Omental fat pad (tissue), 4 donors: ENCODE results near the gene PRKG2. TPM values are rescaled to one million over a fixed set of nuclear protein-coding genes. Genes with fewer than 3 reads are reported as not detected.
A peak's percentile ranks its signal among the peaks of the same experiment; 100 is the strongest.

Experiments used
- ATAC-seq: fragments of 150-250 bp; one replicate; pipeline ENCODE4 v1.9.1; 2016; ENCODE audit warnings: mild to moderate bottlenecking, moderate library complexity; ENCODE audit not compliant: low FRiP score
- DNase-seq: peaks from one replicate; pipeline ENCODE4 v3.0.0-alpha.2; 2019; ENCODE audit warnings: low spot score
- CTCF ChIP-seq, 3 donors: fragments of 450-650 bp; IDR thresholded peaks; one replicate each; pipeline ENCODE4 v1.5.1; 2016 to 2017; ENCODE audit warnings: antibody characterized with exemption in 3 of 3, mild to moderate bottlenecking in 3 of 3, moderate library complexity in 2 of 3
- total RNA-seq, 4 donors: library from RNA; depleted of rRNA; stranded (reverse); fragments of >200 nt; gene quantifications; one replicate each; pipeline ENCODE4 v1.1.0, GENCODE V29; 2016

The PRKG2 gene
- total RNA-seq, 4 donors from 2014 or later = 0.13 to 1.2 (median 1.1) TPM; not detected in 1

DNA sequence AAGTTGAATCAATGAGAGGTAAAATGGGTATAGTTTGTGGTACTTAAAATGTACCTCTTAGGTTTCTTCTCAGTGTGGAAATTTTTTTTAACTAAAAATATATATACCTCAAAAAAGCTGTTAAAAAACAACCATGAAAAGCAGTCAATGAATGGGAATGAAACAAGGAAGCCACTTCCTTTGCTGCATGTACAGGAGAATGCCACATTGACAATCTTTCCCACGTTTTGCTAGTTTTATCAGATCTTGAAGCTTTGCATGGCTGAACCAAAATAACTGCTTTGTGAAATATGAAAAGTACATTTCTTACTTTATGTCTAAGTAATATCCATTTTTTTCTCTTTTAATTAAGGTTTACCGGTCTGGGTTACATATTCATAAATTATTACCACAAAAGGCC is 71.8 kb downstream of the PRKG2 start:
- ATAC-seq = no peak

DNA sequence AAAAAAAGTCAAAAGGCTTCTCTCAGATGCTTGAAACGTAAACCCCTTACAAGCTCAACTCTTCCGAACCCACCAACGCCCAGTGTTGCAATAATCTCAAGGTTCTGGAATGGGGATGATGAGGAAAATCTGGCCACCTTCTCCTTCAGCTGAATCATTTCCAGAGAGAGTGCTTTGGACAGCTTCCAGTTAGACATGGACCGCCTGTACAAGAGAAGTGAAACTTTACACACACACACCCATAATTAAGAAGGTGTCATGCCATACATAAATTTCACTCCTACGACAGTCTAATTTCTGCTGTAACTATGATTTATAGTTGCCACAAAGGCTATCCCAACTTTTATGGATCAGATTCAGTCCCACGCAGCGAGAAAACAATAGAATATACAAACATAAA is 72.3 kb downstream of the PRKG2 start:
- TF ChIP-seq CTCF (IDR thresholded peaks at IDR 0.05) = no peak
- peak; percentile 88 for ATAC-seq
- no peak for DNase-seq

More for the DNA sequence above, 71.8 kb downstream of the PRKG2 start:
- TF ChIP-seq CTCF (IDR thresholded peaks at IDR 0.05) = no peak
- no peak for DNase-seq

GRCh38 chr4:81137894-81138293 is 77.1 kb downstream of the PRKG2 start:
- ATAC-seq = no peak
- TF ChIP-seq CTCF (IDR thresholded peaks at IDR 0.05) = no peak
- DNase-seq = no peak

- no peak for TF ChIP-seq CTCF (IDR thresholded peaks at IDR 0.05)
- no peak for DNase-seq
- ATAC-seq = no peak
Measured at GRCh38 chr4:81137446-81137845, 77.6 kb downstream of the PRKG2 start.

- DNase-seq = no peak
- ATAC-seq = peak; percentile 96
- no peak for TF ChIP-seq CTCF (IDR thresholded peaks at IDR 0.05)
Measured at GRCh38 chr4:81136161-81136905, 78.7 kb downstream of the PRKG2 start.

DNA sequence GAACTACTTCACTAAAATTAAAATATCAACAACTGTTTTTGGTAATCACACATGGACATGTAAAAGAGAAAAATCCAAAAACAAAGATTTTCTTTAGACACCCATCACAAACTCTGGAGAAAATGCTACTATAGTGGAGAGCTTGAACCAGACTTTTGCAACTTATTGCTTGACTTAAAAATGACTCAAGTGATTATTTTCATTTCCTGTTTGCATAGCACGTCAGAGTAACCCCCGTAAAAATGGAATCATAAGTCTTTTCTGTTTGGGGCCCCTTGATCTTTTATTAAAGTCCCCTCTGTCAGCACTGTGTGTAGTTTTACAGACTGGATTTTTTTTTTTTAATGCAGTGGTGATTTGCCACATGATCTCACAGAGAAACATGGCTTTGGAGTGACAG is 79.5 kb downstream of the PRKG2 start:
- TF ChIP-seq CTCF (IDR thresholded peaks at IDR 0.05) = no peak
- DNase-seq (no peak), ATAC-seq (no peak)

GRCh38 chr4:81131563-81131962 is 83.5 kb downstream of the PRKG2 start:
- no peak for DNase-seq
- no peak for TF ChIP-seq CTCF (IDR thresholded peaks at IDR 0.05)
- no peak for ATAC-seq
